Measurements from ENCODE around the gene UBALD2.
"Not testable (repeated sequence)": the region's sequence is repeated elsewhere in the genome, so short reads cannot be mapped to it uniquely, and the experiment has no call there.

The UBALD2 gene

GRCh38 chr17:76266244-76266938, 1.2 kb downstream of the UBALD2 start:
- no peak for DNase-seq

- DNase-seq, result no peak
These were observed 2.0 kb downstream of the UBALD2 start for GRCh38 chr17:76267051-76267576.

GRCh38 chr17:76267581-76268001, 2.4 kb downstream of the UBALD2 start:
- DNase-seq, result not testable (repeated sequence)

GRCh38 chr17:76268015-76268749, 3.0 kb downstream of the UBALD2 start:
- DNase-seq, result peak; percentile 54

GRCh38 chr17:76268991-76269981, 4.1 kb downstream of the UBALD2 start:
- DNase-seq, result no peak

GRCh38 chr17:76270127-76270592, 5.0 kb downstream of the UBALD2 start:
- DNase-seq, result no peak

- no peak for DNase-seq
These were observed 5.9 kb downstream of the UBALD2 start for GRCh38 chr17:76270770-76271668.

- no peak for DNase-seq
These were observed 6.8 kb downstream of the UBALD2 start for GRCh38 chr17:76271669-76272540.

- no peak for DNase-seq
These were observed 7.6 kb downstream of the UBALD2 start for GRCh38 chr17:76272541-76273444.

- DNase-seq, result no peak
These were observed 8.4 kb downstream of the UBALD2 start for GRCh38 chr17:76273445-76274111.

- no peak for DNase-seq
These were observed 9.2 kb downstream of the UBALD2 start for GRCh38 chr17:76274112-76274956.

- DNase-seq, result no peak
These were observed 10.4 kb downstream of the UBALD2 start for GRCh38 chr17:76275382-76276068.

- DNase-seq, result no peak
These were observed 10.9 kb downstream of the UBALD2 start for GRCh38 chr17:76276069-76276431.

GRCh38 chr17:76276461-76277299, 11.5 kb downstream of the UBALD2 start:
- no peak for DNase-seq

- no peak for DNase-seq
These were observed 12.4 kb downstream of the UBALD2 start for GRCh38 chr17:76277300-76278267.

Data from NCI-H1694 (cell line).